ENCODE results near the gene ZC3HAV1L. TPM values are rescaled to one million over a fixed set of nuclear protein-coding genes. Genes with fewer than 3 reads are reported as not detected.

The ZC3HAV1L gene
- total RNA-seq, result 10 to 100 TPM; 11.1 to 27.7 (median 12.9) TPM
- under 1 TPM; 0.08 to 0.93 (median 0.15) TPM for polyA plus RNA-seq
- long read RNA-seq, donor 1, partial matches to known transcripts, result 13 of 13 reads
- long read RNA-seq, donor 1, other reads (novel, unspliced or antisense), result 0 of 13 reads
- long read RNA-seq, donor 2, partial matches to known transcripts, result 7 of 7 reads
- long read RNA-seq, donor 2, other reads (novel, unspliced or antisense), result 0 of 7 reads

DNA sequence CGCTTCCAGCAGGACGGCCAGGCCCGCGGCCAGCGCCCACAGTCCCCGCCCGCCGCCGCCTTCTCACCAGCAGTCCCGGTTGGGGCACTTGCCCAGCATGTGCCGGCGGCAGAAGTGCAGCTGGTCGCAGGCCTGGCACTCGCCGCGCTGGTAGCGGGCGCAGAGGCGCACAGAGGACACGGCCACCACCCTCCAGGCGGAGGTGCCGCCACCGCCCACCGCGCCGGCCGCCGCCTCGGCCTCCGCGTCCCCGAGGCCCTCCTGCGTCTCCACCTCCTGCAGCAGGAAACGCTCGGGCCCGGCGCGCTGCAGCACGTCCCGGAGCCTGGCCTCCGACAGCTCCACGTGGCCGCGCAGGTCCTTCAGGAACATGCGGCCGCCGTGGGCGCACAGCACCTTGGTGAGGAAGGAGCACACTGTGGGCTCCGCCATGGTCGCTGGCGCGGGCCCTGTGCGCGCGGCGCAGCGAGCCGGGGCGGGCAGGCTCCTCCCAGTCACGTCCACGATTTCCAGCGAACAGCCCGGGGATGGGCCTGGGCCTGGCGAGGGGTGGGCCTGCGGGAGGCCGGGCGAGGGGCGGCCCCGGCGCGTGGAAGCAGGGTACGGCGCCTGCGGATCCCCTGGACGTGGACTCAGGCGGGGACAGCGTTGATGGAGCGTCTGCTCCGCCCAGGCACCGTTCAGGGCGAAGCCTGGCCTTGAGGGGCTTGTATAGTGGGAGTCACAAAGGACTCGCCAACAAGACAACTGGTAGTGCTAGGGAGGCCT, at the start of gene ZC3HAV1L:
ZC3HAV1L (minus strand) TSS at position 457 of the 768 bp plus-strand sequence; CDS start at position 432, 25 bp downstream.
- peak within 1 kb of the TSS; percentile 63 to 85 (median 81) for H3K27ac ChIP-seq
- TF ChIP-seq POLR2AphosphoS5 (IDR thresholded peaks at IDR 0.05), result peak; percentile 15 to 80 (median 78)
- TF ChIP-seq CTCF (IDR thresholded peaks at IDR 0.05 in 8 of 11, conservative IDR thresholded peaks at IDR 0.05 in 3 of 11), result no peak
- peak; percentile 86 for DNase-seq
- H3K36me3 ChIP-seq, result peaks cover 0 to 13% (median 0%) of the 10 kb centered on the region in 6 donors
- WGBS, 5 donors, result 1 to 5% (median 2%) methylated on average over 20 to 82 of the region's 82 CpGs
- intact Hi-C loops (cut with DNase I; ENCODE audit: low total_unique reads), result no loop called here
- peak within 1 kb of the TSS; percentile 78 to 95 (median 86) for H3K4me3 ChIP-seq
- no peaks in the 10 kb centered on the region for H3K9me3 ChIP-seq
- peaks cover 0 to 35% (median 23%) of the 10 kb centered on the region in 6 donors for H3K4me1 ChIP-seq
- H3K27me3 ChIP-seq (replicated peaks in 1 of 7), result peaks cover 0 to 15% (median 0%) of the 10 kb centered on the region in 7 donors

DNA sequence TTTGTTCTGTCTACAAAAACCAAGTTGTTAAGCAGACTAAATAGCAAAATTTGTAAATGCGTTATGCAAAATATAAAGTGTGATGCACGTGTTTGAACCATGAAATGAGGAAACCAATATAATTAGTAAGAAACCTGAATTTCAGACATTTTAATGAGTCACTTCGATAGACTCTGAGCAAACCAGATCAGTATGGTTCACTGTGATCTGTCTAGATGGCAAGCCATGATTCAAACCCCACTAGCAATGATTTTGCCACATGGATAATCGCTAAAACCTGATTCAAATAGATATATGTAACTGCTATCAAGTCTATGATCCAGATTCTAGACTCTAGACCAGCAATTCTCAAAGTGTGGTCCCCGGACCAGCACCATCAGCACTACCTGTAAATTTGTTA, 48.9 kb upstream of the ZC3HAV1L start:
- WGBS, 5 donors, result 82 to 88% (median 86%) methylated on average over 5 of the region's 5 CpGs
- no peak for TF ChIP-seq POLR2A (IDR thresholded peaks at IDR 0.05)

DNA sequence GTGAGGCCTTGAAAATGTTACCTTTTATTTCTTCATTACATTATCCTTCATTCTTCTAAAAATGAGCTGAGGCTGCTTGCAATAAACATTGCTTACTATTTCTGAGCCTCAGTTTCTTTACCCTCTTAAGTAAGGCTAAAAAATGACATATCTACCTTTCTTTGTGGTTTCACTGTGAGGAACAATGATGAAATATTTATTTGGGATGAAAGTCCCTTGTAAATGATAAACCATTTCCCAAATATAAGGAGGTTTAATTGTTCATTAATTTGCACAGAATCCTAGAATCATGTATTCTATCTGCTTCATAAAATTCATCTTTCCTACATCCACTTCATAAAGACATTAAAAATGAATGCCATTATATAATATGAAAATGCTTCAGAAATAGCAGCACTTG, 45.7 kb upstream of the ZC3HAV1L start:
- Histone ChIP-seq H3K4me1 (peaks cover 0 to 86% (median 58%) of the 10 kb centered on the region in 6 donors), H3K9me3 (peaks cover 0 to 5% (median 3%) of the 10 kb centered on the region in 8 donors), H3K36me3 (peaks cover 0 to 100% (median 94%) of the 10 kb centered on the region in 6 donors), H3K27me3 (replicated peaks in 1 of 7) (no peaks in the 10 kb centered on the region), H3K27ac (peak overlapping the region in 5 of 8 donors; percentile 43 to 55 (median 53)), H3K4me3 (no peak overlapping the region)
- no peak for DNase-seq
- intact Hi-C loops (cut with DNase I; ENCODE audit: low total_unique reads), result no loop called here
- no peak for TF ChIP-seq POLR2AphosphoS5 (IDR thresholded peaks at IDR 0.05)
- no peak for TF ChIP-seq POLR2A (IDR thresholded peaks at IDR 0.05)
- no peak for TF ChIP-seq CTCF (IDR thresholded peaks at IDR 0.05 in 8 of 11, conservative IDR thresholded peaks at IDR 0.05 in 3 of 11)

More for the DNA sequence above, 48.9 kb upstream of the ZC3HAV1L start:
- H3K4me1 ChIP-seq, result peaks cover 0 to 97% (median 55%) of the 10 kb centered on the region in 6 donors
- DNase-seq, result no peak
- H3K36me3 ChIP-seq, result peaks cover 0 to 100% (median 94%) of the 10 kb centered on the region in 6 donors
- H3K27me3 ChIP-seq (replicated peaks in 1 of 7), result no peaks in the 10 kb centered on the region
- intact Hi-C loops (cut with DNase I; ENCODE audit: low total_unique reads), result no loop called here
- H3K4me3 ChIP-seq, result no peak overlapping the region
- H3K27ac ChIP-seq, result peak overlapping the region in 3 of 8 donors; percentile 1 to 41 (median 31)
- H3K9me3 ChIP-seq, result peaks cover 0 to 16% (median 8%) of the 10 kb centered on the region in 8 donors

GRCh38 chr7:139080905-139081304, 45.1 kb upstream of the ZC3HAV1L start:
- Histone ChIP-seq H3K27ac (peak overlapping the region in 7 of 8 donors; percentile 2 to 55 (median 51)), H3K4me1 (peaks cover 0 to 81% (median 54%) of the 10 kb centered on the region in 6 donors), H3K36me3 (peaks cover 0 to 100% (median 96%) of the 10 kb centered on the region in 6 donors), H3K27me3 (replicated peaks in 1 of 7) (no peaks in the 10 kb centered on the region), H3K9me3 (no peaks in the 10 kb centered on the region), H3K4me3 (no peak overlapping the region)
- intact Hi-C loops (cut with DNase I; ENCODE audit: low total_unique reads), result no loop called here
- TF ChIP-seq POLR2AphosphoS5 (IDR thresholded peaks at IDR 0.05) (peak in 2 of 3 donors; percentile 60 to 80), POLR2A (IDR thresholded peaks at IDR 0.05) (no peak), CTCF (IDR thresholded peaks at IDR 0.05 in 8 of 11, conservative IDR thresholded peaks at IDR 0.05 in 3 of 11) (no peak)
- WGBS, 5 donors, result 46 to 74% (median 60%) methylated on average over 8 of the region's 8 CpGs
- no peak for DNase-seq
